Esophagus squamous epithelium (tissue), 4 donors: Measurements from ENCODE around the gene ZFAND3.

ENCODE experiments used
- CTCF ChIP-seq, 6 experiments: fragments of 450-650 bp in 4 of 6; fragments of 200-600 bp in 2 of 6; sonication (generic) in 2 of 6; IDR thresholded peaks; one replicate each; pipeline ENCODE4 v1.5.1; 2016 to 2019; ENCODE audit warnings: antibody characterized with exemption in 6 of 6, mild to moderate bottlenecking in 4 of 6, moderate library complexity in 4 of 6
- POLR2A ChIP-seq, 4 donors: fragments of 450-650 bp; IDR thresholded peaks; one replicate each; pipeline ENCODE4 v1.6.1; 2017; ENCODE audit warnings: antibody characterized with exemption in 4 of 4, mild to moderate bottlenecking in 4 of 4, moderate library complexity in 3 of 4

- TF ChIP-seq CTCF (IDR thresholded peaks at IDR 0.05) (no peak), POLR2A (IDR thresholded peaks at IDR 0.05) (no peak)
Observed at GRCh38 chr6:37826993-37827392, 7.5 kb downstream of the ZFAND3 start.
